Neural cell (in vitro differentiated cells): ENCODE data around the gene TMEM63B. TPM values are rescaled to one million over a fixed set of nuclear protein-coding genes. Genes with fewer than 3 reads are reported as not detected.

ENCODE experiments used
- H2AFZ ChIP-seq: fragments of 200-600, 300-800 bp; sonication (generic), shearing (Covaris generic); 2 replicates; pipeline ENCODE4 v1.6.0; 2014; ENCODE audit warnings: low read depth, mild to moderate bottlenecking, antibody characterized with exemption, low read length, moderate library complexity
- H3F3A ChIP-seq: fragments of 200-600 bp; shearing (Covaris generic); 2 replicates; pipeline ENCODE4 v1.6.1; 2016; ENCODE audit warnings: mild to moderate bottlenecking, moderate library complexity, mixed read lengths, antibody characterized with exemption, low read length; ENCODE audit not compliant: insufficient read depth, poor library complexity, severe bottlenecking
- H3K27ac ChIP-seq: fragments of 200-600, 300-800 bp; sonication (generic), shearing (Covaris generic); 2 replicates; pipeline ENCODE4 v1.5.1; 2014; ENCODE audit warnings: mild to moderate bottlenecking, low read length, moderate library complexity
- H3K27me3 ChIP-seq: fragments of 300-800, 200-600 bp; sonication (generic), shearing (Covaris generic); 2 replicates; pipeline ENCODE4 v1.6.0; 2014; ENCODE audit warnings: mild to moderate bottlenecking, low read depth, low read length, moderate library complexity; ENCODE audit not compliant: insufficient read depth
- H3K36me3 ChIP-seq: fragments of 300-800, 200-600 bp; sonication (generic), shearing (Covaris generic); 2 replicates; pipeline ENCODE4 v1.5.1; 2014; ENCODE audit warnings: mild to moderate bottlenecking, antibody characterized with exemption, low read length, moderate library complexity; ENCODE audit not compliant: insufficient read depth
- H3K4me2 ChIP-seq: fragments of 300-800, 200-600 bp; sonication (generic), shearing (Covaris generic); 2 replicates; pipeline ENCODE4 v1.6.0; 2014; ENCODE audit warnings: mild to moderate bottlenecking, low read length
- H3K4me3 ChIP-seq: fragments of 300-800, 200-600 bp; sonication (generic), shearing (Covaris generic); 2 replicates; pipeline ENCODE4 v1.5.1; 2014; ENCODE audit warnings: mild to moderate bottlenecking, low read length, moderate library complexity
- H3K79me2 ChIP-seq: fragments of 200-600 bp; shearing (Covaris generic); replicated peaks from 2 replicates; pipeline ENCODE4 v1.6.0; 2014; ENCODE audit warnings: mild to moderate bottlenecking, low read length, moderate library complexity; ENCODE audit not compliant: insufficient read depth
- H3K9ac ChIP-seq: fragments of 300-800, 200-600 bp; sonication (generic), shearing (Covaris generic); 2 replicates; pipeline ENCODE4 v1.6.1; 2016; ENCODE audit warnings: mild to moderate bottlenecking, low read length, mixed read lengths
- H3K9me2 ChIP-seq: fragments of 200-600 bp; shearing (Covaris generic); 2 replicates; pipeline ENCODE4 v1.6.1; 2016; ENCODE audit warnings: mild to moderate bottlenecking, low read length, mixed read lengths; ENCODE audit not compliant: insufficient read depth
- H3K9me3 ChIP-seq: fragments of 200-600, 300-800 bp; sonication (generic), shearing (Covaris generic); 2 replicates; pipeline ENCODE4 v1.6.1; 2016; ENCODE audit warnings: mild to moderate bottlenecking, mixed run types, low read length, moderate library complexity, mixed read lengths
- H4K20me1 ChIP-seq: fragments of 200-600 bp; shearing (Covaris generic); 2 replicates; pipeline ENCODE4 v1.6.1; 2016; ENCODE audit warnings: mild to moderate bottlenecking, mixed run types; ENCODE audit not compliant: insufficient read depth
- CTCF ChIP-seq: fragments of 450-650 bp; IDR thresholded peaks from 2 replicates; pipeline ENCODE4 v1.5.1; 2014; ENCODE audit warnings: antibody characterized with exemption, mild to moderate bottlenecking, moderate library complexity; ENCODE audit not compliant: poor library complexity, severe bottlenecking
- EP300 ChIP-seq: fragments of 450-650 bp; conservative IDR thresholded peaks from 2 replicates; pipeline ENCODE4 v1.6.1; 2014; ENCODE audit warnings: antibody characterized with exemption, mild to moderate bottlenecking, moderate library complexity; ENCODE audit not compliant: poor library complexity, severe bottlenecking
- EZH2 ChIP-seq: fragments of 200-600, 300-800 bp; shearing (Covaris generic), sonication (generic); IDR thresholded peaks from 2 replicates; pipeline ENCODE4 v1.6.1; 2014; ENCODE audit warnings: antibody characterized with exemption, low read length, borderline replicate concordance, mild to moderate bottlenecking; ENCODE audit not compliant: insufficient read depth, poor library complexity, severe bottlenecking
- MXI1 ChIP-seq: fragments of 450-650 bp; conservative IDR thresholded peaks from 2 replicates; pipeline ENCODE4 v1.6.1; 2014; ENCODE audit warnings: antibody characterized with exemption, mild to moderate bottlenecking; ENCODE audit not compliant: poor library complexity, severe bottlenecking
- POLR2AphosphoS5 ChIP-seq: IDR thresholded peaks from 2 replicates; pipeline ENCODE4 v1.6.1; 2012
- RAD21 ChIP-seq: fragments of 450-650 bp; conservative IDR thresholded peaks from 2 replicates; pipeline ENCODE4 v1.6.1; 2014; ENCODE audit warnings: antibody characterized with exemption, mild to moderate bottlenecking, moderate library complexity
- REST ChIP-seq: IDR thresholded peaks from 2 replicates; pipeline ENCODE4 v1.6.1; 2012; ENCODE audit warnings: borderline replicate concordance
- SMC3 ChIP-seq: fragments of 450-650 bp; conservative IDR thresholded peaks from 2 replicates; pipeline ENCODE4 v1.6.1; 2014; ENCODE audit warnings: antibody characterized with exemption, mild to moderate bottlenecking, moderate library complexity; ENCODE audit not compliant: poor library complexity
- TAF1 ChIP-seq: IDR thresholded peaks from 2 replicates; pipeline ENCODE4 v1.6.1; 2012; ENCODE audit warnings: low read depth
- polyA plus RNA-seq: library from polyadenylated mRNA; depleted of rRNA; stranded (reverse); fragments of >200 nt; gene quantifications from 2 replicates; pipeline ENCODE4 v1.2.3, GENCODE V29; 2014

The TMEM63B gene
- polyA plus RNA-seq, 1 donor from 2014 or later, result 49.9 TPM

GRCh38 chr6:44099192-44099591, 28.2 kb upstream of the TMEM63B start:
- Histone ChIP-seq H3K36me3 (no peaks in the 10 kb centered on the region), H3K9me3 (no peaks in the 10 kb centered on the region), H3K9me2 (no peaks in the 10 kb centered on the region), H3K79me2 (no peaks in the 10 kb centered on the region), H3K4me3 (no peak overlapping the region), H2AFZ (no peak overlapping the region), H3K27me3 (no peaks in the 10 kb centered on the region), H3K27ac (no peak overlapping the region), H3K9ac (no peak overlapping the region), H4K20me1 (no peaks in the 10 kb centered on the region), H3K4me2 (no peak overlapping the region), H3F3A (no peaks in the 10 kb centered on the region)
- no peak for TF ChIP-seq TAF1
- no peak for TF ChIP-seq CTCF
- TF ChIP-seq POLR2AphosphoS5, result no peak
- no peak for TF ChIP-seq EZH2
- TF ChIP-seq RAD21, result no peak
- TF ChIP-seq REST, result no peak
- no peak for TF ChIP-seq MXI1
- no peak for TF ChIP-seq SMC3
- TF ChIP-seq EP300, result no peak

GRCh38 chr6:44100088-44100550, 27.2 kb upstream of the TMEM63B start:
- no peak overlapping the region for H3K27ac ChIP-seq
- H3K9me2 ChIP-seq, result no peaks in the 10 kb centered on the region
- no peak overlapping the region for H3K4me2 ChIP-seq
- H3K9me3 ChIP-seq, result no peaks in the 10 kb centered on the region
- no peak overlapping the region for H3K9ac ChIP-seq
- no peaks in the 10 kb centered on the region for H4K20me1 ChIP-seq
- no peaks in the 10 kb centered on the region for H3F3A ChIP-seq
- H3K27me3 ChIP-seq, result no peaks in the 10 kb centered on the region
- H3K36me3 ChIP-seq, result no peaks in the 10 kb centered on the region
- H3K4me3 ChIP-seq, result no peak overlapping the region
- TF ChIP-seq EZH2 (no peak), CTCF (peak; percentile 51), TAF1 (no peak), RAD21 (peak; percentile 24), SMC3 (peak; percentile 28), REST (no peak), EP300 (no peak), POLR2AphosphoS5 (no peak)
- no peak overlapping the region for H2AFZ ChIP-seq
- no peaks in the 10 kb centered on the region for H3K79me2 ChIP-seq
